H1 (cell line): Measurements from ENCODE around the gene ELMOD2. TPM values are rescaled to one million over a fixed set of nuclear protein-coding genes. Genes with fewer than 3 reads are reported as not detected.

ENCODE experiments used
- ASH2L ChIP-seq: fragments of 200-600, 300-600 bp; sonication (generic); IDR thresholded peaks from one replicate; pipeline ENCODE4 v1.7.1; 2017; ENCODE audit warnings: low read length
- BRCA1 ChIP-seq: IDR thresholded peaks from 2 replicates; pipeline ENCODE4 v1.6.1; 2012; ENCODE audit warnings: low read depth, low read length, improper control_type of control experiment
- CBX8 ChIP-seq: fragments of 300-800, 300-1000 bp; sonication (generic); IDR thresholded peaks from 2 replicates; pipeline ENCODE4 v1.7.1; 2016; ENCODE audit warnings: low read depth, low read length, borderline replicate concordance
- CHD1 ChIP-seq: IDR thresholded peaks from 2 replicates; pipeline ENCODE4 v1.6.1; 2012; ENCODE audit warnings: low read depth, low read length, improper control_type of control experiment
- CREB1 ChIP-seq: IDR thresholded peaks from 2 replicates; pipeline ENCODE4 v1.6.1; 2012; ENCODE audit warnings: inconsistent platforms
- EP300 ChIP-seq, 2 experiments: IDR thresholded peaks; 1 replicate in 1 of 2; 2 replicates in 1 of 2; pipeline ENCODE4 v1.6.1; 2011 to 2012; ENCODE audit warnings: low read depth in 2 of 2, low read length in 2 of 2, mild to moderate bottlenecking in 2 of 2, borderline replicate concordance in 1 of 2, inconsistent platforms in 1 of 2, moderate library complexity in 1 of 2
- FOSL1 ChIP-seq: IDR thresholded peaks from 2 replicates; pipeline ENCODE4 v1.6.1; 2011; ENCODE audit warnings: mild to moderate bottlenecking, low read depth, low read length, moderate library complexity; ENCODE audit not compliant: insufficient read depth
- NANOG ChIP-seq: IDR thresholded peaks from 2 replicates; pipeline ENCODE4 v1.6.1; 2011; ENCODE audit warnings: low read length, low read depth, mild to moderate bottlenecking, inconsistent platforms; ENCODE audit not compliant: insufficient read depth, poor library complexity, severe bottlenecking
- NRF1 ChIP-seq: IDR thresholded peaks from 2 replicates; pipeline ENCODE4 v1.6.1; 2011; ENCODE audit warnings: mild to moderate bottlenecking, low read depth, low read length, improper control_type of control experiment
- SIN3A ChIP-seq, 2 experiments: IDR thresholded peaks in 1 of 2; conservative IDR thresholded peaks in 1 of 2; 2 replicates each; pipeline ENCODE4 v1.6.1; 2011 to 2012; ENCODE audit warnings: low read length in 2 of 2, improper control_type of control experiment in 1 of 2, low read depth in 1 of 2, mild to moderate bottlenecking in 1 of 2
- SIRT6 ChIP-seq: IDR thresholded peaks from one replicate; pipeline ENCODE4 v1.7.1; 2012; ENCODE audit warnings: low read length, inconsistent platforms
- SP2 ChIP-seq: IDR thresholded peaks from 2 replicates; pipeline ENCODE4 v1.6.1; 2012; ENCODE audit warnings: mild to moderate bottlenecking, low read length, inconsistent platforms
- TBP ChIP-seq: IDR thresholded peaks from 2 replicates; pipeline ENCODE4 v1.6.1; 2011; ENCODE audit warnings: low read depth, low read length, improper control_type of control experiment
- TEAD4 ChIP-seq: IDR thresholded peaks from 2 replicates; pipeline ENCODE4 v1.6.1; 2012; ENCODE audit warnings: low read depth, low read length, inconsistent platforms, mixed read lengths
- ZNF274 ChIP-seq: IDR thresholded peaks from 2 replicates; pipeline ENCODE4 v1.7.0; 2012; ENCODE audit warnings: low read length, borderline replicate concordance; ENCODE audit errors: extremely low read depth
- polyA plus RNA-seq, 7 experiments: library from polyadenylated mRNA; depleted of rRNA in 3 of 7; stranded (reverse) in 5 of 7; unstranded in 2 of 7; fragments of >200 nt in 5 of 7; fragments of 200-250 nt in 2 of 7; gene quantifications; 1 replicate in 5 of 7; 2 replicates in 1 of 7; 4 replicates in 1 of 7; pipeline versions ENCODE4 v1.2.1 to v1.2.3, GENCODE V29; 2011 to 2013; ENCODE audit warnings: missing spikeins in 2 of 7, mixed read lengths in 2 of 7
- total RNA-seq: library from RNA; stranded (reverse); fragmentation: NEBNext Ultra II Directional; extraction: Animal tissue kit (Norgen Biotek cat#: 25700); gene quantifications from 2 replicates; pipeline ENCODE4 v1.2.1, GENCODE V29; 2021
- TF ChIP-seq, protein P1 (sequence below): IDR thresholded peaks from 2 replicates; pipeline ENCODE4 v1.6.1; 2011; ENCODE audit warnings: low read length, improper control_type of control experiment

ELMOD2 gene
- total and polyA plus RNA-seq, 2 of the 8 experiments (the other 6 are each of a cell fraction or from before 2014, with no cell fraction given): 6.6 to 27.9 TPM

DNA sequence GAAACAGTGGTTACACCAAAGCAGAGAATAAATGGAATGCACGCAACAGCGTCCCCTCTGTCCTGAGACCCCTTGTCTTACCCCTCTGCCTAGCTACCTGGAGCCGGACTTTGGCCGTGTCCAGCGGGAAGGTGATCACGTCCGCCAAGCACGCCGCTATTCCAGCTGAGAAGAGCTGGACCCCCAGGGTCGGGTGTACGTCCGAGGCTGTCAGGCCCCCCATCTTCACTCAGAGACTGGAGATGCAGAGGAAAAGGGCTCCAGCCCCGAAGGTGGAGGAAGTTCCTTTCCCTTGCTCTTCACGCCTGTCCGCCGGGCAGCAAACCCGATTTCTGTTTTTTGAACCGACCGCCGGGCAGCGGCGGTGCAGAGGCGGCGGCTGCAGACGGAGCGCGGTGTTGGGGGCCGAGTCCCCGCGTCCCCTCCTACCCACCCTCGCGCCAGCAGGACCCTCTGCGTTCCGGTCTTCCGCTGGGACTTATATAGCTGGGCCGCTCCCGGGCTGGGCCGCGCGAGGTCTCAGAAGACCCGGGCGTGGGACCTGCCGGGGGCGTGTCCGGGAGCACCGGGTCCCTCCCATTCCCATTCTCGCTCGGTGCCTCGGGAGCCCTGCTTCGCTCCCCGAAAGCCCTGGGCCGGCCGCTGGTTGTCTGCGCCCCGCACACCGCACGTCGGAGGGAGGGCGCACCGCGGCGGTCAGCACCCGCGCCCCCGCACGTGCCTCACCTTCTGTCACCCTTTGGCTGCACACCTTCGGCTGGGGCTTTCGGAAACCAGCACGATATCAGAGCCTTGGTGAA, 44.7 kb downstream of the ELMOD2 start, which contains the start of gene UCP1 (continued):
- TF ChIP-seq, protein P1, sequence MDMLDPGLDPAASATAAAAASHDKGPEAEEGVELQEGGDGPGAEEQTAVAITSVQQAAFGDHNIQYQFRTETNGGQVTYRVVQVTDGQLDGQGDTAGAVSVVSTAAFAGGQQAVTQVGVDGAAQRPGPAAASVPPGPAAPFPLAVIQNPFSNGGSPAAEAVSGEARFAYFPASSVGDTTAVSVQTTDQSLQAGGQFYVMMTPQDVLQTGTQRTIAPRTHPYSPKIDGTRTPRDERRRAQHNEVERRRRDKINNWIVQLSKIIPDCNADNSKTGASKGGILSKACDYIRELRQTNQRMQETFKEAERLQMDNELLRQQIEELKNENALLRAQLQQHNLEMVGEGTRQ: no peak
- TF ChIP-seq TBP (peak; percentile 77), CHD1 (no peak), FOSL1 (no peak), NRF1 (no peak), TEAD4 (no peak), CBX8 (no peak), SIN3A (conservative IDR thresholded peaks at IDR 0.05 in 1 of 2, IDR thresholded peaks at IDR 0.05 in 1 of 2; ENCODE audit: low read depth in 1 of 2, low read length in 2 of 2) (0 out of 4 replicates have a peak, but pooled peaks of 1 of the 2 experiments have one; percentile 39), NANOG (no peak), CREB1 (no peak), ZNF274 (no peak), BRCA1 (no peak), ASH2L (peak; percentile 71), SP2 (no peak), EP300 (IDR thresholded peaks at IDR 0.05; ENCODE audit: borderline replicate concordance in 1 of 2, low read depth in 2 of 2, low read length in 2 of 2) (no peak), SIRT6 (no peak)
